Neural crest cell (in vitro differentiated cells): ENCODE results near the gene PI4KA. TPM values are rescaled to one million over a fixed set of nuclear protein-coding genes. Genes with fewer than 3 reads are reported as not detected.

Experiments used
- DNase-seq: peaks from one replicate; pipeline ENCODE4 v3.0.0; 2021; ENCODE audit warnings: low read depth, mixed read lengths, low spot score
- H3K27ac Mint-ChIP-seq: one replicate; pipeline ENCODE4 v1.8.0; 2021; ENCODE audit warnings: mild to moderate bottlenecking, mixed read lengths; ENCODE audit not compliant: unreplicated experiment
- H3K27me3 Mint-ChIP-seq: 2 replicates; pipeline ENCODE4 v1.8.0; 2021; ENCODE audit warnings: low read depth, mild to moderate bottlenecking, mixed read lengths
- H3K36me3 Mint-ChIP-seq: 2 replicates; pipeline ENCODE4 v1.8.0; 2021; ENCODE audit warnings: low read depth, mild to moderate bottlenecking, mixed read lengths
- H3K4me1 Mint-ChIP-seq: 2 replicates; pipeline ENCODE4 v1.8.0; 2021; ENCODE audit warnings: mixed read lengths
- H3K4me3 Mint-ChIP-seq: one replicate; pipeline ENCODE4 v1.8.0; 2021; ENCODE audit warnings: mild to moderate bottlenecking, mixed read lengths
- H3K9me3 Mint-ChIP-seq: 2 replicates; pipeline ENCODE4 v1.8.0; 2021; ENCODE audit warnings: mixed read lengths
- total RNA-seq: library from RNA; stranded (reverse); gene quantifications from 2 replicates; pipeline ENCODE4 v1.2.1, GENCODE V29; 2021
- TF ChIP-seq, protein P1 (sequence below): fragments of 200-600 bp; sonication (generic); conservative IDR thresholded peaks from 2 replicates; pipeline ENCODE4 v1.5.0; 2021; ENCODE audit warnings: antibody characterized with exemption, mild to moderate bottlenecking

The PI4KA gene
- total RNA-seq, 1 donor from 2014 or later: 85.8 TPM

DNA sequence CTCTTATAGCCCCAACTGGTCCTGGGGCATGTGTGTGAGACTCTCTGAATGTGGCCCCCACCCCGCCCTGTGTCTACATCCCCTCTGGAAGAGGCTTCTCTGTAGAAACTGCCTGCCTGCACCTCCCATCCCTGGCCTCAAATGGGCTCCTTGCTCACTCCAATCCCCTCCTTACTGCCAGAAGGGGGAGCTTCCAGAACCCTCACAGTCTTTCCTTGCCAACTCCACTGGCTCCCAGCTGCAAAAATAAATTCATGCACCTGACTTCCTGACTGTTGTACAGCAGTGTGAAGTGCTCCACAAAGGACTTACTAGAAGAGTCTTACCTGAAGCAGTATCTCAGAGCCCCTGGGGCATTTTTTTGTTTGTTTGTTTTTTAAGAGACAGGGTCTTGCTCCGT is 99.9 kb downstream of the PI4KA start:
- no peaks in the 10 kb centered on the region for H3K9me3 Mint-ChIP-seq
- H3K4me3 Mint-ChIP-seq: no peak overlapping the region
- no peak for DNase-seq
- H3K4me1 Mint-ChIP-seq: no peaks in the 10 kb centered on the region
- no peaks in the 10 kb centered on the region for H3K27me3 Mint-ChIP-seq
- H3K27ac Mint-ChIP-seq: no peak overlapping the region
- peaks cover 5% of the 10 kb centered on the region for H3K36me3 Mint-ChIP-seq
- TF ChIP-seq, protein P1, sequence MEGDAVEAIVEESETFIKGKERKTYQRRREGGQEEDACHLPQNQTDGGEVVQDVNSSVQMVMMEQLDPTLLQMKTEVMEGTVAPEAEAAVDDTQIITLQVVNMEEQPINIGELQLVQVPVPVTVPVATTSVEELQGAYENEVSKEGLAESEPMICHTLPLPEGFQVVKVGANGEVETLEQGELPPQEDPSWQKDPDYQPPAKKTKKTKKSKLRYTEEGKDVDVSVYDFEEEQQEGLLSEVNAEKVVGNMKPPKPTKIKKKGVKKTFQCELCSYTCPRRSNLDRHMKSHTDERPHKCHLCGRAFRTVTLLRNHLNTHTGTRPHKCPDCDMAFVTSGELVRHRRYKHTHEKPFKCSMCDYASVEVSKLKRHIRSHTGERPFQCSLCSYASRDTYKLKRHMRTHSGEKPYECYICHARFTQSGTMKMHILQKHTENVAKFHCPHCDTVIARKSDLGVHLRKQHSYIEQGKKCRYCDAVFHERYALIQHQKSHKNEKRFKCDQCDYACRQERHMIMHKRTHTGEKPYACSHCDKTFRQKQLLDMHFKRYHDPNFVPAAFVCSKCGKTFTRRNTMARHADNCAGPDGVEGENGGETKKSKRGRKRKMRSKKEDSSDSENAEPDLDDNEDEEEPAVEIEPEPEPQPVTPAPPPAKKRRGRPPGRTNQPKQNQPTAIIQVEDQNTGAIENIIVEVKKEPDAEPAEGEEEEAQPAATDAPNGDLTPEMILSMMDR: no peak

DNA sequence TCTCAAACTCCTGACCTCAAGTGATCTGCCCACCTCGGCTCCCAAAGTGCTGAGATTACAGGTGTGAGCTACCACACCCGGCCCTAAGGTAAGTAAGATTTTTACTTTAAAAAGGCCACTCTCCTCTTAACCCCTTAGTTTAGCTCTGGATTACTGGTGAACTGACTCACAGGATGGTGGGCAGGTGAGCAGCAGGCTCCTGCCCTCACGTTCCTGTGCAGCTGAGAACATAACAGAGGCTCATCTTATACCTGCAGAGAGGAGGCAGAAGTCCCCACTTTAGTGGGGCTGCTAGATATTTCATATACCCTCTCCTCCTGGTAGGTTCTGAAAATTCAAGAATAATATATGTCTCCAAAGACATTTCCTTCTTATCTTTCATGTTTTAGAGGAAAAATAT is 101.8 kb downstream of the PI4KA start:
- H3K4me1 Mint-ChIP-seq: no peaks in the 10 kb centered on the region
- H3K27ac Mint-ChIP-seq: no peak overlapping the region
- no peak overlapping the region for H3K4me3 Mint-ChIP-seq
- H3K9me3 Mint-ChIP-seq: no peaks in the 10 kb centered on the region
- no peak for DNase-seq
- peaks cover 5% of the 10 kb centered on the region for H3K36me3 Mint-ChIP-seq
- TF ChIP-seq, protein P1: no peak
- no peaks in the 10 kb centered on the region for H3K27me3 Mint-ChIP-seq

DNA sequence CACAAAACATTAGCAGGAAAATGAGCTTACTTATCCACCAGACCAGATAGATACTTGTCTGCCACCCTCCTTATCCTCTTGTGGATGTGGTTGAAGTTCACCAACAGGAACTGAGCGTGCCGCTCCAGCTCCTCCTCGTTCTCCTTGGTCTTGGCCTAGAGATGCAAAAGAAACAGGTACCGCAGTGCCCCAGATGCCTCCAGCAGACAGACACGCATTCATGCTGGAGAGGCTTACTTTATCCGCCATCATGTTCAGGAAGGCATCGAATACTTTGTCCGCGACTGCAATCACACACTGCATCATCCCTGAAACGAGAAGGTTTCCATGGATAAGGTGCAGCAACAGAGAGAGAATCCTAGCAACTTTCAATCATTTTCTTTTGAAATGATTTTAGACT is 105.7 kb downstream of the PI4KA start:
- H3K36me3 Mint-ChIP-seq: no peaks in the 10 kb centered on the region
- no peak overlapping the region for H3K4me3 Mint-ChIP-seq
- peak overlapping the region; percentile 23 for H3K27ac Mint-ChIP-seq
- TF ChIP-seq, protein P1: no peak
- H3K4me1 Mint-ChIP-seq: peaks cover 7% of the 10 kb centered on the region
- no peak for DNase-seq
- no peaks in the 10 kb centered on the region for H3K27me3 Mint-ChIP-seq
- H3K9me3 Mint-ChIP-seq: no peaks in the 10 kb centered on the region

GRCh38 chr22:20752104-20752741 is 106.4 kb downstream of the PI4KA start:
- Mint-ChIP-seq H3K4me3 (no peak overlapping the region), H3K27ac (no peak overlapping the region), H3K27me3 (no peaks in the 10 kb centered on the region), H3K36me3 (no peaks in the 10 kb centered on the region), H3K9me3 (no peaks in the 10 kb centered on the region), H3K4me1 (peaks cover 7% of the 10 kb centered on the region)
- DNase-seq: no peak
- TF ChIP-seq, protein P1: no peak

- H3K4me1 Mint-ChIP-seq: peaks cover 7% of the 10 kb centered on the region
- H3K27ac Mint-ChIP-seq: peak overlapping the region; percentile 75
These were observed 107.3 kb downstream of the PI4KA start for GRCh38 chr22:20751185-20751851.

More at GRCh38 chr22:20751185-20751851, 107.3 kb downstream of the PI4KA start:
- H3K27me3 Mint-ChIP-seq: no peaks in the 10 kb centered on the region
- H3K36me3 Mint-ChIP-seq: no peaks in the 10 kb centered on the region
- TF ChIP-seq, protein P1: no peak
- DNase-seq: no peak
- no peaks in the 10 kb centered on the region for H3K9me3 Mint-ChIP-seq
- no peak overlapping the region for H3K4me3 Mint-ChIP-seq
